Fibroblast of skin of scalp (primary cell): ENCODE measurements around the gene DMAC2L. TPM values are rescaled to one million over a fixed set of nuclear protein-coding genes. Genes with fewer than 3 reads are reported as not detected.
"Not testable (repeated sequence)": the region's sequence is repeated elsewhere in the genome, so short reads cannot be mapped to it uniquely, and the experiment has no call there.

Experiments
- DNase-seq: peaks from one replicate; pipeline ENCODE4 v3.0.0-alpha.2; 2013
- polyA plus RNA-seq, 2 experiments: library from polyadenylated mRNA; unstranded; fragments of 120-200 nt; gene quantifications; one replicate each; pipeline ENCODE4 v1.2.1, GENCODE V29; 2013; ENCODE audit not compliant: insufficient read length in 2 of 2

The DMAC2L gene, protein sequence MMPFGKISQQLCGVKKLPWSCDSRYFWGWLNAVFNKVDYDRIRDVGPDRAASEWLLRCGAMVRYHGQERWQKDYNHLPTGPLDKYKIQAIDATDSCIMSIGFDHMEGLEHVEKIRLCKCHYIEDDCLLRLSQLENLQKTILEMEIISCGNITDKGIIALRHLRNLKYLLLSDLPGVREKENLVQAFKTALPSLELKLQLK
- polyA plus RNA-seq (2013, experiment 1 of 2; ENCODE audit: insufficient read length): 12.3 TPM
- polyA plus RNA-seq (2013, experiment 2 of 2; ENCODE audit: insufficient read length): 11.4 TPM

DNA sequence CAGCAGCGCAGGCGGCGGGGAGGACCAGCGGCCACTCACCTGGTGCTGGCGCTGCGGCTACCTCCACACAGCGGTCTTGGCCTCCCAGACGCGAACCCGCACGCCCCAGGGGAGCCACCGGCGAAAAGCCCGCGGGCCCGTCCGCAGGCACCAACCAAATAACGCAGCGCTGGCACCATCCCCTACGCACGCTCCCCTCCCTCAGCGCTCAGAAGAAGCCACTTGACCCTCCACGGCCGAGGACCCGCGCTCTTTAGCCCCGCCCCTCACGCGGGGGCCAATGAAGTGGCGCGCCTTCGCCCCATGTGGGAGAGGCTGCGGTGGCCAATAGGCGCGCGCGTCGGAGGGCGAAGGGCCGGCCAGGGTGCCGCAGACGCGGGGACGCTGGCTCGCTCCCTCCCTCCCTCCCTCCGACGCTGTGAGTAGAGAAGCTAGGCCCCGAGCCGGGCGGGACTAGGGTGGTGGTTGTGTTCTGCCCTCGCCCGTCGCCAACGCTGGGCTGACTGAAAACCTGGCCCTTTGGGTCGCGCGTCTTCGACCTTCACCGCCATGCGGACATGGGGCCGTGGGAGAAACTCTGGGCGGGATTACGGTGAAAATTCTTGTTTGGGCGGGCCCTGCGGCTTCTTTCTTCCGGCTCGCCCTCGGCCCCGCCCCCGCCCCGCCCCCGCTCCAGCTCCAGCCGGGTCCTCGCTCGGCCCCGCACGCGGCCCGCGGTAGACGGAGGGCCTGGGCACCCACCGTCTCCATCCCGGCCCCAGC, at the start of gene DMAC2L, which contains the start of gene L2HGDH:
DMAC2L (plus strand) TSS at position 353 of the 762 bp plus-strand sequence. CDS start 9,164 bp downstream, outside the sequence.
L2HGDH (minus strand) TSS at position 258 of the 762 bp plus-strand sequence; CDS start at position 179, 79 bp downstream.
- peak; percentile 95 for DNase-seq

DNA sequence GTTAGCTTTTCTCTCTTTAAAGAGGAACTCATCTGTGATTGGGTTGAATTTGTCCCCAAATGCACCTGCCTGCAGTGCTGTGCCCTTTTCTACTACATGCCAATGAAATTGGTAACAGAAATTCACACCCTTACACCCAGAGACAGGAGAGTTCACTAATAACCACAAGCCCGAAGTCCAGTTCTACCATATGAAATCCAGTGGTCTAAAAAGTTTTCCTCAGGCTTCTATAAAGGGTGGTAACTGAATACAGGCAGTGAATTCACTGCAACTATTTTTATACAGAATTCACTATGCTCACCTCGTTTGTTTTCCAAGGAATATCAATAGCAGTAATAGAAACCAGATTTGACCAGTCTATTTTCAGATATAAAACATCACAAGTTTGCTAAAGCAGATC, 49.3 kb upstream of the DMAC2L start:
- no peak for DNase-seq

DNA sequence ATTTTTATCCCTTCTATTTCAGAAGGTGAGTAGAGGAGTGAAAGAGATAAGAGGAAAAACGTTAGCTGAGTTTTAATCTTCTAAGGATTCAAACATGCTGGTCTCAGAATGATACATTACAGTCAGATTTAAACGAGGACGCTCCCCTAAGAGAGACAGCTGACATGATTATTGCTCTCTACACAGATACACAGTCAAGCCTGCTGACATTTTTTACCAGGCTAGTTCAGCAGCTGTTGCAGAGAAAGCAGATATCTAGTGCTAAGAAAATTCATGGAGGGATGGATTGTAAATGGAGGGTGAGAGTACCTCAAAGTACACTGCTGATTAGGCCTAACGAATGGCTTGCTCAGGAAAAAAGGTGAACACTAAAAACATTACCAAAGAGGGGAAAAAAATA, 48.8 kb upstream of the DMAC2L start:
- DNase-seq: no peak

DNA sequence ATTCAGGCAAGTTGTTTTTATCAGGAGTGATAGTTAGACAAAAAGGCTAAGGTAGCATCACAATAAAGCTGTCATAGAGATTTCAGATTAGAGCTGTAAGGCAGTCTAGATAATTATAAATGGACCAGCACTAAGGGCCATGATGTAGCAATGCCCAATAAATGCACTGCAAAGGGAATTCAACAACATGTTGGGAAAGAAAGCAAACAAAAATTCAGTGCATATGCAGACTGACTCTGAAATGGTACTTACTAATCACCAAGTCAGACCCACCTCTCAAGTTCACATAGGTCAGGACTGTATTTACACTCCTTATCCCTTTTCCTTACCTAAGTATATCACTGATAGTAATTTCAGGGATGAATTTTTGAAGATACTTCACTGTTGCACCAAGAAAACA, 47.1 kb upstream of the DMAC2L start:
- no peak for DNase-seq

DNA sequence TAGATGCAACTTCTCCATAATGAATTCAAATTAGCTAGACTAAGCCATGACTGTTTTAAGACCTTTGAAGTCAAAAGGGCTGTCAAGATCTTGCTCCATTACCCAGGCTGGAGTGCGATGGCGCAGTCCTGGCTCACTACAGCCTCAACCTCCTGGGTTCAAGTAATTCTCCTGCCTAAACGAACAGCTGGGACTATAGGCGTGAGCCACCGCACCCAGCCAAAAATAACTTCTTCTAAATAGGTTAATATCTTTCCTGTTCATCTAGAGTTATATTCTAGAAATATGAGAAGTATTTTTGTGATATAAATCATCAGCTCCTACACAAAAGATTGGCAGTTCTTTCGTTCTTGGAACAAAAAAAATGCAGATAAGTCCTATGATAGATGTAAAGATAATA, 41.2 kb upstream of the DMAC2L start:
- no peak for DNase-seq

DNA sequence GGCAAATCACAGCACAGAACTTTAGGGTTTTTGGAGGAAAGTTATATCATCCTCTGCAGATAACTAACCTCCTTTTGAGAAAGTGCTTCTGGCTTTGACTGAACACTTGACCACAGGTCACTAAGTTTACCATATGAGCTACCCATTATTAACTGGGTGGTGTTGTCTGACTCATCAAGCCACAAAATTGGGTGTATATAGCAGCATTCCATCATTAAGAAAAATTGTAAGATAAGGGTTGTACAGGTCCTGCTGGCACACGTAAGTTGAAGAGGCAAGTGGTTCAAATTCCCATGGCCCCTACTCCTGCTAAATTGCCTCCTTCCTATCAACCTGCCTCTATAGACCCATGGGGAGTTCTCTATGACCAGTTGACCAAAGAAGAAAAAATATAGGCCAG, 39.6 kb upstream of the DMAC2L start:
- DNase-seq: no peak

DNA sequence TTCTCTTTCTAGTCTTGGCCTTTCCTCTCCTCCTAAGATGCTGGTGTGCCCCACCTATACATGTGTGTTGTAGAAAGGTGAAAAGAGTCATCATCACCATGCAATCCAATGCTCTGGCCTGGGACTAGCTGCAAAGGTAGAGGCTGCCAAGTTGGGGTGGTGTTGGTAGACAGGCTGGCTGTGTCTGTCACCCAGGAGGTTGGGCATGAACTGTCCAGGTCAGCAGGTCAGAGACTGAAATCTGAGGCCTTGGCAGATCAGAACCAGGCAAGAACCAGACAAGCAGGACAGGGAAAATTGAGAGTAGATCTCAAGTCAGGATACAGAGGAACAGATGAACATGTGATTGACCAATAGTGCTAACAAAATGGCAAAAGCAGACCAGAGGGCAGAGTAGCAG, 26.3 kb upstream of the DMAC2L start:
- DNase-seq: no peak

DNA sequence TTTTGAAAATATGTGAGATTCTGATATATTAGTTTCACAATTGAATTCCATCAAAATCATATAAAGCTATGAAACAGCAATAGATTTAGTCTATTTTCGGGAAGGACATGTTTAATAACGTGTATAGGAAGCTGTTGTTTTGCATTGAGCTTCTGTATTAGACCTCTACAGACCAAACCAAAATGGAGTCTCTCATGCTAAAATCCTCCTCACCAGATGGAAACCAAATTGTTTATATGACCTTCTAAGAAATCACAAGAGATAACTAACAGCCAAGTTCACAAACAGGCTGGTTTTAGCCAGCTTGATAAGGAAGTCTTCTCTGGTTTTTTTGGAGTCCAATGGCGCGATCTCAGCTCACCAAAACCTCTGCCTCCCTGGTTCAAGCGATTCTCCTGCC, 24.0 kb upstream of the DMAC2L start:
- DNase-seq: no peak

DNA sequence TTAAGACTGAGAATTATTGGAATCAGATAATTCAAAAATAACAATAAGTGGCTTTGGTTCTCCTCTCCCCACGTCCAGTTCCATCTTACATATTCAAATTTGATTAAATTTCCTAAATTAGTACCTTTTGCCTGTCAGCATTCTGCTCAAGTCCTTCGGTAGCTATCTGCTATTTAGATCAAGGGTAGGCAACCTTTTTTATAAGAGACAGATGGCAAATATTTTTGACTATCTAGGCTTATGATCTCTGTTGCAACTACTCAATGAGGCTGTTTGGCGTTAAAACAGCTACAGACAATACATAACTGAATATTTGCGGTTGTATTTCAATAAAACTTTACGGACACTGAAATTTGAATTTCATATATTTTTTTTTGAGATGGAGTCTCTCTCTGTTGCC, 21.8 kb upstream of the DMAC2L start:
- no peak for DNase-seq

DNA sequence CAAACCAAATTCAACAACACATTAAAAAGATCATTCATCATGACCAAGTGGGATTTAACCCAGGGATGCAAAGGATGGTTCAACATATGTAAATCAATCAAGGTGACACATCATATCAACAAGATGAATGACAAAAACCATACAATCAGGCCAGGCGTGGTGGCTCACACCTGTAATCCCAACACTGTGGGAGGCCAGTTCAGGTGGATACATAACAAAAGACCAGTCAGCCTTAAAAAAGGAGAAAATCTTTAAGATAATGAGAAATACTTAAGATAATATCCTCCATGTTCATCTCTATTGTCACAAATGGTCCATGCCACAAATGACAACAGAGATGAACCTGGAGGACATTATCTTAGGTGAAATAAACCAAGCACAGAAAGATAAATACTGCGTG, 12.5 kb upstream of the DMAC2L start:
- DNase-seq: no peak

DNA sequence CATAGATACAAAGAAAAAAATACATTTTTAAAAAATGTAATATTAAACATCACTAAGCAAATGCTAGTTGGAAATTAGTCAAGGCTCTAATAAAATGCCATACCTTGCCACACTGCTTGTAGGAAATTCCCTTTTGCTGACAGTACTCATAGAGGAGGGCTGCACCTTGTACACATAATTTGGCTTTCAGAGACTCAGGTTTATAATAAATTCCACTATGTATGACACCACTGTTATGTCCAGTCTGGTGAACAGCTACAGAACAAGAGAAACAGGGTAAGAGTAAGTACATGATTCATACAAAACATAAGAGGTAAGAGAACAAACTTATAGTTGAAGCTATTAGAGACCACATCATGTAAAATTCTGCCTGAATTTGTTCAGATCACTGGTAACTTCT, 10.2 kb upstream of the DMAC2L start:
- no peak for DNase-seq

DNA sequence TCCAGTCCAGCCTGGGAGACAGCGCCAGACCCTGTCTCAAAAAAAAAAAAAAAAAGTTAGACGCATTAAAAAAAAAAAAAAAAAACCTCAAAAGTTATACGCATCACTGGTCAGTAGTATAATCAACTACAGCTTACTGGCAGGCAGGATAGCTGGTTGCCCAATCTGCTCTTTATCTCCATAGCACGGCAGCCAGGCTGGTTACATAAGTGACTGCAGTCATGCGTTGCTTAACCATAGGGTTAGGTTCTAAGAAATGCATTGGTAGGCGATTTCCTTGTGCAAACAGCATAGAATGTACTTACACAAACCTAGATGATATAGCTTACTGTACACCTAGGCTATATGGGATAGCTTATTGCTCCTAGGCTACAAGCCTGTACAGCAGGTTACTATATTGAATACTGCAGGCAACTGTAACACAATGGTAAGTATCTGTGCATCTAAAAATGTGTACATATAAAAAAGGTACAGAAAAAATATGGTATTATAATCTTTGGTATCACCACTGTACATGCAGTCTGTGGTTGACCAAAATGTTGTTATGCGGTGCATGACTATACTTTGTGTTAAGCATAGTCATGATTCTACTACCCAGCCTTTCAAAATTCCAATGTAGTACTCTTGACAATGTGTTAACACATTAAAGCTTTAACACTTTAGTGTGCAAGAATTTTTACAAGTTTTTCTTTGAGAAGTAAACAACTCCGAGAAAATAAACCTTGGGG, 8.2 kb upstream of the DMAC2L start:
- DNase-seq: no peak

DNA sequence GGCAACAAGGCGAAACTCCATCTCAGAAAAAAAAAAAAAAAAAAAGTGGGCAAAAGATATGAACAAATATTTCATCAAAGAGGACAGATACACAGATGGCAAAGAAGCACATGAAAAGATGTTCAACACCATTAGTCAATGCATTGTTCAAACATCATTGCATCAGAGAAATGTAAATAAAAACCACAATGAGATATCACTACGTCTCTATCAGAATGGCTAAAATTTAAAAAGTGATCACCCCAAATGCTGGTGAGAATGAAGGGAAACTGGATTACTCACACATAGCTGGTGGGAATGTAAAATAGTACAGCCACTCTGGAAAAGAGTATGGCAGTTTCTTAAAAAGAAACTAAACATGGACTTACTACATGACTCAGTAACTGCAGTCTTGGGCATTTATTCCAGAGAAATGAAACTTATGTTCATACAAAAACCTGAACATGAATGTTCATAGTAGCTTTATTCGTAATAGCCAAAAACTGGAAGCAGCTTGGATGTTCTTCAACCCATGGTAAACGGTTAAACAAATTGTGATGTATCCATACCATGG, 3.7 kb upstream of the DMAC2L start:
- DNase-seq: no peak

DNA sequence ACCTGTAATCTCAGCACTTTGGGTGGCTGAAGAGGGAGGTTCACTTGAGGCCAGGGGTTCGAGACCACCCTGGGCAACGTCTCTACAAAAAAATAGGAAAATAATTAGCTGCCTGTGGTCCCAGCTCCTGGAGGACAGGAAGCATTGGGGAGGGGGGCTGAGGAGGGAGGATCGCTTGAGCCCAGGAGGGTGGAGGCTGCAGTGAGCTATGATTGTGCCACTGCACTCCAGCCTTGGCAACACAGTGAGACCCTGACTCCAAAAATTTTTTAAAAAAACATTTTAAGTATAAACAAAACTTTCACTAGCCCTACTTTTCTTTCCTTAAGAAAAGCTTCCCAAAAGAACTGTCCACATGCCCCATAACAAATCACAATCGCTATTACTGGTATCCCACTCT, 1.7 kb upstream of the DMAC2L start:
- no peak for DNase-seq

DNA sequence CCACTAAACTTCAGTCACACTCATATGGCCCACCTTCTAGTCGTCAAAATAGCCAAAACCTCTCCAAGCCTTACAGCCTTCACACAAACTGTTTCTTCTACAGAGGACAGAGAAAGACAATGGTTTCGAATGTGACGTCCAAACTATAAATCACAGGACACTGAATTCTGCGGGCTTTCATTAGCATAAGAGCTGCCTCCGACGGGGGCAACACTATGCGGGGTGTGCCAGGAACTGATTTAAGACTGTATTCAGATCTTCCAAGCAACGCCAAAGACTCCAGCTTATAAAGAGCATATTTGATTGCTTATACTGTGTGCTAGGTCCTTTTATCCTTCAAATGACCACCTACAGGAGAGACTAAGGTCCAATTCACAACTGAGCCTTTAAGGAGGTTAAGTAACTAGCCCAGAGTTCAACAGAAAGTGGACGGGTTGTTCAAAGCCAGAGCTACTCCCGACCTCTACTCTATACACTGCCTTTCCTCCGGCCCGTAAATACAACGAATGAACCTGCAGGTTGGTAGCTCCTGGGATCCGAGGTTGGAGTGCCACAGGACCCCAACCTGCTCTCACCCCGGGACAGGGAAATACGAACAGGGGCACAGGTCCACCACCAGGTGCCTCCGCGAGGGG, 670 bp upstream of the DMAC2L start:
- DNase-seq: no peak

DNA sequence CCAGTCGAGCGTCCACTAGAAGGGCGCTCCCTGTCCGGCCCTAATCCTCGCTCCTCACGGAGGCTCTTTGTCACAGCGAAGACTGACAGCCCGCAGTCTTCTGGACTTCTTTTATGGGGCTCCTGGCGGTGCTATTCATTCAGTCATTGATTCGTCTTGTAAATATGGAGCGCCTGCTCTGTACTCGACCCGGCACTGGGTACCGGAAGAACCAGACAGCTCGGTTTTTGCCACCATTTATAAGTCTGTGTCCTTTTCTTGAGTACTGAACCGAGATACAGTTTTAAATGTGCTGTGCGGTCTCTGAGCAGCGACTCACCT, 570 bp downstream of the DMAC2L start:
- no peak for DNase-seq

DNA sequence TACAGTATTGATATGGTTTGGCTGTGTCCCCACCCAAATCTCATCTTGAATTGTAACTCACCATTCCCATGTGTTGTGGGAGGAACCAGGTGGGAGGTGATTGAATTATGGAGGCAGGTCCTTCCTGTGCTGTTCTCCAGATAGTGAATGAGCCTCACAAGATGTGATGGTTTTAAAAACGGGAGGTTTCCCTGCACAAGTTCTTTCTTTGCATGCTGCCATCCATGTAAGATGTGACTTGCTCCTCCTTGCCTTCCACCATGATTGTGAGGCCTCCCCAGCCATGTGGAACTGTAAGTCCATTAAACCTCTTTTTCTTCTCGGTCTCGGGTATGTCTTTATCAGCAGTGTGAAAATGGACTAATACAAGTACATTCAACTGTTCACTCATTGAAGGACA, 2.0 kb downstream of the DMAC2L start:
- not testable (repeated sequence) for DNase-seq

DNA sequence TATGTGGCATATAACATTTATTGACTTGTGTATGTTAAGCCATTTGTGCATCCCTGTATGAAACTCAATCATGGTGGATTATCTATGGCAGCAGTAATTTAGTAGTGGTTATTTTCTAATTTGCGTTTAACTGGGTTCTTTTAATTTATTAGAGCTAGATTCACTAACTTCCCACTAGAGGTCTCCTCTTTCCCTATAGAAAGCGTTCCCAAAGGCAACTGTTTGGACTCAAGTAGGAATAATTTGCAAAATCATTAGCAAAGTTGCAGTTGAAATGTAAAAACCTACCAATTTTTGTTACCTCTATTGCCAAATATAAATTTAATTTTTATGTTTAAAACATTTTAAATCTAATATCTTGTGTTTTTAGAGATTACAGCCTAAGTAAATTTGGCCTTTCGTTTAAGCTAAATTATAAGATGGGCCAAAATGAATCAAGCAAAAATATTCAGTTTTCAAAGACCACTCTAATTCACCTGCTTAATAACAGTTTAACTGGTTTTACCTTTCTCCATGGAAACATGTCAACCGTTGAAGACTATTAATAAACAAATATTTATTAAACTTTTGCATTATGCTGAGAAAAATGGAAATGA, 6.0 kb downstream of the DMAC2L start:
- DNase-seq: peak; percentile 57

DNA sequence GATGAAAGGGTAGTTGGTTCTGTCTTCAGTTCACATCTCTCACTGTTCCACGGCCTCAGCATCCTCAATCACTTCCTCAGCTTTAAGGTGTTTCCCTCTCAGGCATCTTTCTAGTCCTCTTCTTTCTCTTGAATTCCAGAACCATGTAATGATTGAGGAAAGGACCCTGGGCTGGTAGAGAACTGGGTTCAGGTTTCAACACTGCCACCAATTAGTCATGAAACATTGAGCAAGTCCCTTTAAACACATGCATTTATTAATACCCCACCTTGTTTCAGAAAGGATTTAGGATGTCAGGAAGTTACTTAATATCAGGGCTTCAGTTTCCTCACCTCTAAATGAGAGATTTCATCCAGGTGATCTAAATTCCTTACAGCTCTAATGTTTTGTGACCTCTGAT, 7.2 kb downstream of the DMAC2L start:
- no peak for DNase-seq

DNA sequence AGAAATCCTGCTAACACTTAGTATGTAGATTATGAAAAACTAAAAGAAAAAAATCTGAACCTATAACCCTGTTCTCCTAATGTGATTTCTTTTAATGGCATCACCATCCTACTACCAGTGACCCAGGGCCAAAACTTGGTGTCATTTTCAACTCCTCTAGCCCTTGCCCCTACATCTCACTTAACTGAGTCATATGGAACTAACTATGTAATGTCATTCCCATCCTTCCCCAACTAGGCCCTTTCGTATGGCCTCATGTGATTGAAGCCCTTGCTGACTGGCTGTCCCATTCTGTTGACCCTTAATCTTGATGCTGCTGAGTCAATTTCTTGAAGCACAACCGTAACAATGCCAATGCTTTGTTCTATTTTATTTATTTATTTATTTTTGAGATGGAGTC, 7.6 kb downstream of the DMAC2L start:
- DNase-seq: peak; percentile 38

DNA sequence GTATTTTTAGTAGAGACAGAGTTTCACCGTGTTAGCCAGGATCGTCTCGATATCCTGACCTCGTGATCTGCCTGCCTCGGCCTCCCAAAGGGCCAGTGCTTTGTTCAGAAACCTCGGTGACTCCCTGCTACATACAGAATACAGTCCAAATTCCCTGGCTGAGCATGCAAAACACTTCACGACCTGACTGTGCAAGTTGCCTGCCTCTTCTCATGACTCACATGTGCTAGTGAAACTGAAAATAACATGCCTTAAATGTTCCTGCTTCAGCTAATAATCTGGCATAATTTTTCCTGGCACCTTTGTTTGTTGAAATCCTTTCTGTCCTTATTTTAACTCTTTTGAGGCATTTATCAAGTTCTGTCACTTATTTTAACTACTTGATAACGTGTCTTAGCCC, 8.2 kb downstream of the DMAC2L start:
- peak; percentile 48 for DNase-seq

DNA sequence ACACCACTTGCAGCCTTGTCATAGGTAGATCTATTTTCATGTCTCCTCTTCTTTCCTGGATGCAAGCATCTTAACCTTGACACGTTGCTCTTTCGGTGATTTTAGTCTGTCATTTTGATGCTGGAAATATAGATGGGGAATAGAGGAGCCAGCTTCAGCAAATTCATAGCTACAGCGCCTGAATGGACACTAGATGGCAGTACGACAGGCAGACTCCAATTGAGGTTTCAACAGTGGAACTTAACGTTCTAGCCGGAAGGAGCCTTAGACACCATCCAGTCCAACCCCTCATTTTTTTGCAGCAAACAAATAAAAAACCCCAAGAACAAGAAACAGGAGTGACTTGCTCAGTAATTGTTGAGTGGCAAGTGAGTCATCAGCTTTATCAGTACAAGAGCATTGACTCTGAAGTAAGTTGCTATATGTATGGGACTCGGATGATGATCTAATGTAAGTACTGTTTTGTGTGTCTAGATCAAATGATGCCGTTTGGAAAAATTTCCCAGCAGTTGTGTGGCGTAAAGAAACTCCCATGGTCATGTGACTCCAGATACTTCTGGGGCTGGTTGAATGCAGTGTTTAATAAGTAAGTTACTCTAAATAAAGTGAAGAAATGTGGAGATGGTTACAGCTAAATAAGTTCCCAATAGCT, 9.0 kb downstream of the DMAC2L start:
- DNase-seq: peak; percentile 92
